GM12892 (cell line): ENCODE data around the gene TMEM123.

Experiments
- POLR2A ChIP-seq: IDR thresholded peaks from 2 replicates; pipeline ENCODE4 v1.6.1; 2011; ENCODE audit warnings: low read depth, low read length, control low read depth
- TAF1 ChIP-seq: IDR thresholded peaks from 2 replicates; pipeline ENCODE4 v1.6.1; 2011; ENCODE audit warnings: low read depth, mild to moderate bottlenecking, control low read depth, low read length, borderline replicate concordance

DNA sequence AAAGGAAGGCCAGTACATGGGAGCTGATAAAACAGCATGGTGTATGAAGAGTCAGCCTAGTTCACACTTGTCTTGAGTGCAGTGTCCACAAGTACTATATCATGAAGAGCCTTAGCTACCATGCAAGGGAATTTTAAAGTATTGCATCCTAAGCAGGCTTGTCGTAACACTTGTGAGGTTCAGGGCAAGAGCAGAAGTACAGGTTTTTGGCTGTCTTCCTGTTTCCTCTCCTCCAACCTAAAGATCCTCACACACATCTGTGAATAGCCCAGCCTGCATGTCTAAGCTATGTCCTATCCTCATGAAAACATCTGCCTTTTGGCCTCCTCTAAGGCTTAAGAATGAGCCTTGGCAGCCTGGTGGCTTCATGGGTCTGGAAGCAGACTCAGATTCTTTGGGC lies 34.6 kb upstream of the TMEM123 start:
- TF ChIP-seq POLR2A: no peak
- no peak for TF ChIP-seq TAF1
